ENCODE measurements around the gene CMKLR1.

The CMKLR1 gene, protein sequence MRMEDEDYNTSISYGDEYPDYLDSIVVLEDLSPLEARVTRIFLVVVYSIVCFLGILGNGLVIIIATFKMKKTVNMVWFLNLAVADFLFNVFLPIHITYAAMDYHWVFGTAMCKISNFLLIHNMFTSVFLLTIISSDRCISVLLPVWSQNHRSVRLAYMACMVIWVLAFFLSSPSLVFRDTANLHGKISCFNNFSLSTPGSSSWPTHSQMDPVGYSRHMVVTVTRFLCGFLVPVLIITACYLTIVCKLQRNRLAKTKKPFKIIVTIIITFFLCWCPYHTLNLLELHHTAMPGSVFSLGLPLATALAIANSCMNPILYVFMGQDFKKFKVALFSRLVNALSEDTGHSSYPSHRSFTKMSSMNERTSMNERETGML

DNA sequence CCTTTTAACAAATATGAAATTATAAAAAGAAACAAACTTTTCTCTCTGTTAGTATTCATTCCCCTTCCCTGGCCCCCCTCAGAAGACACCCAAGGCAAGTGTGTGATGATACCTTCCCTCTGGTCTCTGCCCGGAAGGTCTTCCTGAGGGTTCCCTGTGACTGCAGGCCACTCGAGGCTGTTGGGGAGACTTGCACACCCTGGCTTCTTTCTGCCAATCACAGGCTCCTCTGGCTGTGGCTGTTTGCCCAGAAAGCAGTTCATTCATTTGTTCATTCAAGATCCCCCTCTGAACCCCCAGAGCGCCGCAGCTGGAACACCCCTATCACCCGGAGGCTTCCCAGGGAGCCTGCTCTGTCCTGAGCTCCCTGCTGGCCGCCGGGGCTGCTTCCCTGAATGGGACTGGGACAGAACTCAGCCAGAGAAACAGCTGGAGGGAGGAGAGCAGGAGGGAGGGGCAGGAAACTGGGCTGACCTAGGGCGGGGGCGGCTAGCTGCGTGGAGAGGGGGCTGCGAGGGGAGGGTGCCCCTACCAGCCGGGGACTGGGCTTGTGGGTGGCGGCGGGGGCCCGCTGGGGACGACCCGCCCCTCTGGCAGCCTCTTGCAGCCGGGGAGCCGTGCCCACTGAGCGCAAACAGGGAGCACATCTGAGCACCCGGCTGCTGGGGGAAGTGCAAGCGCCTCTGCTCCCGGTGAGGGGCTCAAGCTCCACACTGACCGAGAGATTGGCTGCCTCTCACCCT, at the start of gene CMKLR1:
Gene CMKLR1, minus strand, starts transcription at position 397 of the 743 bp plus-strand sequence. CDS start 45,720 bp downstream, outside the sequence.
- no peak for DNase-seq

DNA sequence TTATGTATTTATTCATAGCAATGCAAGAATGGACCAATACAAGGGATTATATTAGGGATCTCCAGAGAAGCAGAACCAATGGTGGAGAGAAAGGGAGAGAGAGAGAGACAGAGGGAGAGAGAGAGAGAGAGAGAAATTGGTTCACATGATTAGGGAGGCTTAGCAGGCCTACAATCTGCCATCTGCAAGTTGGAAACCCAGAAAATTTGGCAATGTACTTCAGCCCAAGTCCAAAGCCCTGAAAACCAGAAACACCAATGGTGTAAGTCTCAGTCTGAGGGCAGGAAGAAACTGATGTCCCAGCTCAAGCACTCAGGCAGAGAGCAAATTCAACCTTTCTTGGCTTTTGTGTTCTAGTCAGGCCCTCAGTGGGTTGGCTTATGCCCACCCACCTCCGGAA, 48.7 kb upstream of the CMKLR1 start:
- no peak for DNase-seq

DNA sequence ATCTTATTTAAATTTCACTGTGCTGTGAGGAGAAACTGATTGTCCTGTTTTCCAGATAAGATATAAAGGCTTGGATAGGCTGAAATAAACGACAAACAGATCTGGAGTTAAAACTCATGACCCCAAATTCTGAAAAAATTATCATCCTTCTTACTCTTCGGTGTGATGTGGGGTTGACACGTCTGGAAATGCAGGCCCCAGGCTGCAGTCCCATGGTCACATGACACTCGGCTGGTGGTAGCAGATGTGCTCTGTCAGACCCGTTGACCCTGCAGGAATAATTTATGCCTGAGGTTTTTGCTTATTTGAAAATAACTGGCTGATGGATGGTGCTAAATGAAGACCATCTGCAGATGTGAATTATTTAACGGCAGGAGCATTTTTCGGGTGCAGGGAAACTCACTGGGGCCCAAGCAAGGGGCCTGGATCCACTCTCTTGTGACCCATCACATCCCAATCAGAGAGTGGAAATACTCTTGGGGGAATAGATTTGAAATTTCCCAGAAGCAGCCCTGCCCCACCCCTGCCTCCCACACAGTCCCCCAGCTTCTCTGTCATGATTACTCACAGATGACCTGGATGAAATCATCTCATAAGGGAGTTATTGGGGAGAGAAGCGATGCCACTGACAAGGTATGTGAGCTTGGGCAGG, 47.7 kb upstream of the CMKLR1 start:
- no peak for DNase-seq

DNA sequence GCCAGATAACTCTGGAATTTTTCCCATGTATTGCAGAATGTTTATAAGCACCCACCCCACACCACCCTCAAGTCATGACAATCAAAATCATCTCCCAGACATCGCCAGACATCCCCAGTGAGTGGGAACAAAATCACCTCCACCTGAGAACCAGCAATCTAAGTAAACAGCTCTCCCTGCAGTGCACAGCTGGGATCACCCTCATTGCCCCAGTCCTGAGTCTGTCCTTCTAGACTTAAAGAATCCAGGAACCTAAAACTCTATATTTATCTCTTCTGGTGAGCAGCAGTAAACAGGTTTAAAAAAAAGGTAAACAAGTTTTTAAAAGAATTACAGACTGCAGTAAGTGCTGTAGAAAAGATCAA, 43.3 kb upstream of the CMKLR1 start:
- no peak for DNase-seq

DNA sequence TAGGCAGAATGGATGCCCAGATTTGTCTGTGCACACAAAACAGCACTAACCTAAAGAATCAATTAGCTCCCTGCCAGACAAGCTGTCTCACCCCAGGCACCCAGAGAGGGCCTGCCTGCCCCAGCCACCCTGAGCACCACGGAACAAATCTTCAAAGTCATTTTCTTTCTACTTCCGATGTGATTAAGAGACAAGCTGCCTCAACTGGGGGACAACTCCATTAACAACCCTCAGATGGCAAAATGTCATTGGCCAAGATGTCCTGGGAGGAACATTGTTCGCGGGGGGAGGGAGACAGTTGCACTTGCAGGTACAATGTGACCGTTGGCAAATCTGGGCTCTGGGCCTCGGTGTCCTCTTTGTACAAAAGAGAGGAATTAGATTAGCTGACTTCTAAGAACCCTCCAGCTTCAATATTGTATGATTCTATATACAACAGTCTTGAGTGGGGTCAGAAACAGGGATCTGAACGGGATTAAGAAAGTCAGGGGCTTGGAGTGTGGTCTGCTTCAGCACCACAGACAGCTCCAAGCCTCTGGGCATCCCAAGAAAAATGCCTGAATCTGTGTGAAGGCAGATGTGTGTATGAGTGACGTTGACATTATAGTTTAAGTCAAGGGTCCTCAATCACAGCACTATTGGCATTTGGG, 42.8 kb upstream of the CMKLR1 start:
- no peak for DNase-seq

DNA sequence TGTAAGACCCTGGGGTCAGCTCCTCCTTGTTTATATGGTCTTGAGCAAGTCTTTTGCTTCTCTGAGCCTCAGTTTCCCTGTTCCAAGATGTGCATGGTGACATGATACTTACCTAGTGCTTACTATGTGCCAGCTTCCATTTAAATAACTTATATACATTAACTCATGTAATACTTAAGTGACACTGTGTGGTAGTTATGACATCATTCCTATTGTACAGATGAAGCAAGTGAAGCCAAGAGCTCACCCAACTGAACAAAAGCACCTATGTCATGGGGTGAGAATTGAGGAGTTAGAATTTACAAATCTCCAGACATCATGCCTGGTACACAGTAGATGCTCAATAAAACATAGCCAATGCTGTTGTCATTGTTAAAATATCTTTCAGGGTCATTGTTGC, 41.3 kb upstream of the CMKLR1 start:
- no peak for DNase-seq

DNA sequence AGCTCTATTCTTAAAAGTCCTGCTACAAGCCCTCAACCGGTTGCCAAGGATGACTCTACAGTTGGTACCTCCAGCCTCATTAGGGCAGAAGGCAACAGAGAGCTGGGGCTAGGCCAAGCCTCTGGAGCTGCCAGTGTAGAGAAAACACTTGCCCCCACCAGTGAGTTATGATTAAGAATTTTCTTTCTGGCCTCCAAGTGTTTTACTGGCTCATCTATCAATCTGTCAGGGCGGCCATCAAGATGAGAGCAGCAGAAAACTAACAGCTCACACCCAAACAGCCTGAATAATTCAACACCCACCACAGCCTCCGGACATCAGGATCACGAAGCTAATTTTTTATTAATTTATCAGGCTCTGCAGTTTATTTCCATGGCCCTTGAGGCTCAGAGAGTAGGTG, 40.7 kb upstream of the CMKLR1 start:
- no peak for DNase-seq

DNA sequence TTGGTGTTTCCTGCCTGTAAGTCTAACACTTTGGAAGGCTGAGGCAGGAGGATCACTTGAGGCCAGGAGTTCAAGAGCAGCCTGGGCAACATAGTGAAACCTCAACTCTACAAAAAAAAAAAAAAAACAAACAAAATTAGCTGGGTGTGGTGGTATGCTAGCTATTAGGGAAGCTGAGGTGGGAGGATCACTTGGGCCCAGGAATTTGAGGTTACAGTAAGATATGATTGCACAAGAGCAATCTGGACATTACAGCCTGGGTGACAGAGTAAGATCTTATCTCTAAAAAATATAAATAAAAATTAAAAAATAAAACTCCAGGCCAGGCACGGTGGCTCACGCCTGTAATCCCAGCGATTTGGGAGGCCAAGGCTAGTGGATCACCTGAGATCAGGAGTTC, 39.8 kb upstream of the CMKLR1 start:
- no peak for DNase-seq

DNA sequence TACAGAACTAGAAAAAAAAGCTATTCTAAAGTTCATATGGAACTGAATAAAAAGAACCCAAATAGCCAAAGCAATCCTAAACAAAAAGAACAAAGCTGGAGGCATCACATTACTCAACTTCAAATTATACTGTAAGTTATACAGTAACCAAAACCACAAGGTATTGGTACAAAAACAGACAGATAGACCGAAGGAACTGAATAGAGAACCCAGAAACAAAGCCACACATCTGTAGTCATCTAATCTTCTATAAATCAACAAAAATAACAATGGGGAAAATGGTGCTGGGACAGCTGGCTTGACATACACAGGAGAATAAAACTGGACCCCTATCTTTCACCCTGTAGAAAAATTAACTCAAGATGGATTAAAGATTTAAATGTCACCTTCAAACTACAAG, 38.1 kb upstream of the CMKLR1 start:
- no peak for DNase-seq

DNA sequence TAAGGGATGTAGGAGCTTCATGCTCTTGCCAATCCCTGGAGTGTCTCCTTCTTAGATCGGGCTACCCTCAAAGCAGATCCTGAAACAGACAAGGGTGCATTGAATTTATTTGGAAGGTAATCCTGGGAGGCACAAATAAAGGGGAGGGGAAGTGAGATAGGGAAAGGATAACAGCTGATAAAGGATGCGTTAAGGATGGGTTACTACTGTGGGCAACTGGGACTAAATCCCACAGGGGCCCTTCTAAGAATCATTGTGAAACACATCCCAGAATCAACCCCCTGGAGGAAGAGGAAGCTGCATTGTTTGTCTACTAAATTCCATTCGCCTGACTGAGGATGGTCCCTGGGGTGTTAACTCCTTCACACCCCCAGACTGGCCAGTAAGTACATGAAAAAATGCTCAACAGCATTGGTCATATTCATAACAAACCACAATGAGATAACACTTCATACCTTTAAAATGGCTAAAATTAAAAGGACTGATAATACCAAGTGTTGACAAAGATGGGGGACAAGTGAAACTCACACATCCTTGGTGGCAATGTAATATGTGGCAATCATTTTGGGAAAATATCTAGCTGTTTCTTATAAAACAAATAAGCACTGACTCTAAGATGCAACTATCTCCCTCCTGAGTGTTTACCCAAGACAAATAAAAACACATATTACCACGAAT, 37.0 kb upstream of the CMKLR1 start:
- DNase-seq = no peak

DNA sequence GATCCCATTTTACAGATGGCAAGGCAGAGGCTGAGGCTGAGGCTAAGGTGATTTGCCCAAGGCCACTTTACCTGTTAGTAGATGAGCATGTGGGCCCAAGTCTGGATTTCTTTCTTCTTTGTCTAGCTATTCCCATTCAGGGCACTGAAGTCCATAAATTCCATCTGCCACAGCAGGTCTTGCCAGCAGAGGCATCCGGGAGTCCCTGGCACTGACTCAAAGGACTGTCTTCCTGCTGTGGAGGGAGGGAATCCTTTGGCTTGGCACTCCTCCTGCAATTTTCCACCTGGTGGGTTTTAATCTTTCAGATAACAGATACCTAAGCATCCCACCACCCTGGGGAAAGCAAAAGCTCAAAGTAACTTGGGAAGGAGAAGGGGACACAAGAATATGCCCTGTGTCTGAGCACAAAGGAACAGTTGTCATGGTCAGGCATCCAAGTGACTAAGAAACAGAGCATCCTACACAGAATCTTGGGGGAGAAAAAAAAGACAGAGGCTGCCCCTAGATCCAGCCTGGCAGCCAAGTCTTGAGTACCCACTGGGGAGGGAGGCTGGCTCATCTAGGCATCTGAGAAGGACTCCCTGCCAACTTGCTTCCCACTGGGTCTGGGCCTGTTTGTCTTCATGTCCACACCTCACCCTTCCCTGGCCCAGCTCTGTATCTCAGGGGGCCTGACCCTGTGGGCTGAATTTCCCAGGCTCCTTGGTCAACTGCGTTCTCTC, 35.6 kb upstream of the CMKLR1 start:
- DNase-seq = no peak

DNA sequence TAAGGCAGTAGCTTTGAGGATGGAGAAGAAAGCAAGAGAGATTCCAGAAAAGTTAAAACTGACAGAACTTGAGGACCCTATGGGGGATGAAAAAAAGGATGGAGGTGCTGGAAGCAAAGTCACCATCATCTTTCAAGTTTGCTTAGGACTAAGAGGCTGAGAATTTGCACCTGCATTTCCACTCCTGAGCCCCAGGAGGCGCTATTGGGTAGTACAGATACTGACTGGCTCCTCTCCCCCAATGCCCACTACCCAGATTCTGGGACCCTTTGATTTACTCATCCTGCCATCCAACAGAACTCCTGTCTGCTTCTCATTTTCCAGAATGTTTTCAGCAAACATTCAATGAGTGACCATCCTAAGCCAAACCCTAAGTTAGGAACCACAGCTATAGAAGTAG, 34.0 kb upstream of the CMKLR1 start:
- DNase-seq = no peak

DNA sequence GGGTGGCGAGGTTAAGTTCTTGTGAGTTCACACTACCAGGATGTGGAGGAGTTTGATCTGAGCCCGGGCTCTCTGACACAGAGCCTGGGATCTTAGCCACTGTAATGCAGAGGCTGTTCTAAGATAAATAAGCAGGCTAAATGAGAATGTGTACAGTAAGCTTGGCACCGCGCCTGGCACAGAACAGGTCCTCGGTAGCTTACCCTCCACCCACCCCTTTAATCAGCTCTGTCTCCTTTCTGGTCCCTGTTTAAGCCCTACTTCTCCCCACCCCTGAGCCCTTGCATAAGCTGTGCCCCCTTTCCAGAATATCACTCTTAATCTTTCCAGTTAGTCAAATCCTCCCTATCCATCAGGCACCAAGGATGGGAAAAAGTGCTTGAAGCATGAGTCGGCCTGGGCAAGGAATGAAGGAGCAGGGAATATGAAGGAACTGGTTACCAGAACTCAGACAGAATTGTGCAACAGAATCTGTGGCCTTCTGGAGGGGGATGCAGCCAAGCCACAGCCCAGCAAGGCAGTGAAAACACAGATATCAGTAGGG, 32.8 kb upstream of the CMKLR1 start:
- no peak for DNase-seq

DNA sequence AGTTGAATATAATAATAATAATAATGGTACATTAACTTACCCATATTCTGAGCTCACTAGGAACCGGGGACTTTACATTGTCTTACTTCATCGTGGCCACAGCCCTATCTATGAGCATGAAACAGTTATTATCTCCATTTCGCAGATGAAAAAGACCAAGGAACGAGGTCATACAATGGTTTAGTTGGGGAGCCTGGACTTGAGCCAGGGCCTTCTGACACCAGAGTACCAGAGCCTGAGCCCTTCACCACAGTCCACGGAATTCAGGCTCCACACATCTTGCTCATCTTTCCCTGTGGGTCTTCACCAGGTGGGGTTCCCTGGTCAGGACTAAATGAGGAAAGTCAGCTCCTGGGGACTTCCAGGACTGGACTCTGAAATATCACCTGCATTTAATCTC, 31.3 kb upstream of the CMKLR1 start:
- DNase-seq = no peak

DNA sequence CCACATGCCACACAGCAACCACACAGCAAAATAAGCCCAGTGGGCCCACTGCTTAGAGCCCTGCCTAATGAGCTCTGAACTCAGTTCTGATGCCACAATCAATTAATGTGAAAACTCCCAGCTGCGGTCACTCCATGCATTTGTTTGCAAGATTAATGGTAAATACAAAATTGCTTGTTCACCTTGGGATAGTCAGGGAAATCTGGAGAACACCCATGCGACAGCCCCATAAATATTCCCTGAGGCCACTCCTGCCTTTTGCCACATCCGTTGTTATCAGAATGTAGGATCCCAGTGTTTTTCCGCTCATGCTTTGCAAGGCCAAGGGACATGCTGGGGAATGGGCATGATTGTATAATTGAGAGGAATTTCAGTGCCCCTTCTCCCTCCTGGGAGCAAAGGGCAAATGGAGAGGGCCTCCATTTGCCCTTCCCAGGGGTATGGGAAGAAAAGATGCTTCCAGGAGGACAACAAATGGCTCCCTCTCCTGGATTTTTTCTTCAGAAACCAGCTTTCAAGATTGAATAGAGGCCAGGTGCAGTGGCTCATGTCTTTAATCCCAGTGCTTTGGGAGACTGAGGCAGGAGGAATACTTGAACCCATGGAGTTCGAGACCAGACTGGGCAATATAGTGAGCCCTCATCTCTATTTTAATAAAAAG, 30.8 kb upstream of the CMKLR1 start:
- DNase-seq = no peak

DNA sequence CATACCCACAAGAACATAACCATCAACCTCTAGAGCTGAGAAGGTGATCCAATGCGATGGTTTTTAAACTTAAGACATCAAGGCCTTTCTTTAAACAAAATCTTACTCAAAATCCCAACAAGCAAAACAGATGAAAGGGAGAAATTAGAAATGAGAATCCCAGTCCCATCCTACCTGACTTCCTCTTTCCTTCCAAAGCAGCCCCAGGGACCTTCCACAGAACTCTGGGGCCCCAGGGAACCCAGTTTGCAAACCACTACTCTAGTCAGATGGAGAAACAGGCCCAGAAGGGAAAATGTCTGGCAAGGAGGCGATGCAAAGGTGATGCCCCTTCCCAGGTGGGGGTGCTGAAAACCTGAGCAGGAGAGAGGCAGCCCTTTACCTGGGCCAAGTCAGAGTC, 29.0 kb upstream of the CMKLR1 start:
- no peak for DNase-seq

DNA sequence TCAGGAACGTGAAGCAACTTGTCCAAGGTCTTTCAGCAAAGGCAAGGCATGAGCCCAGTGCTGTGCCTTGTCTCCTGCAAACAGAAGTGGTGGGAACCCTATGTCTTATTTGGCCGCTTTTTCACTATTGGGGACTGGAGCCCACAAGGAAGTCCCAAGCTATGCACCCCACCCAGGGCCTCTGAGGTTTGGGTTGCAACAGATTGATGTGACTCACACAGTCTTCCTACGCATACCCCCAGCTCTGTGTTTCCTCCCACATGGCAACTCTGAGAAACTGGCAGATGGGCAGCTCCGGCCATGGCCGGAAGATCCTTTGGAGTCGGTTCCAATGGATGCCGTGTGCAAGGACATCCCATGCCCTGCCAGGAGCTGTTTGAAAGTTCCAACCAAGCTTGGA, 28.3 kb upstream of the CMKLR1 start:
- DNase-seq = no peak

DNA sequence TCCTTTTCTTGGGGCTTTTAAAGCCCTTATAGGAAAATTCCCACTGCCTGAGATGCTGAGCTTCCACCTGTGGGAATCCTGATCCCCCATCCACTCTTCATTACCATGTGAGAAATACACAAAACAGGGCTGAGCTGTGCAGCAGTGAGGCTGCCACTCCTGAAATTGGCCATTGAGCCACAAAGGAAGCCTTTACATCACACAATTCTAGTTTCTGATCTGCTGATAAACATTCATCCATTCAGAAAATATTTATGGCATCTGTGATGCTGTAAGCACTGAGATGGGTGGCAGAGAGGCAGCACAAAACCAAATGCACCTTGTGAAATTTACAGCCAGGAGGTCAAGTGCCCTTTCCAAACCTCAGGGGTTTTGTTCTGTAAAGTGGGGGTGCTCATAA, 26.2 kb upstream of the CMKLR1 start:
- DNase-seq = no peak

DNA sequence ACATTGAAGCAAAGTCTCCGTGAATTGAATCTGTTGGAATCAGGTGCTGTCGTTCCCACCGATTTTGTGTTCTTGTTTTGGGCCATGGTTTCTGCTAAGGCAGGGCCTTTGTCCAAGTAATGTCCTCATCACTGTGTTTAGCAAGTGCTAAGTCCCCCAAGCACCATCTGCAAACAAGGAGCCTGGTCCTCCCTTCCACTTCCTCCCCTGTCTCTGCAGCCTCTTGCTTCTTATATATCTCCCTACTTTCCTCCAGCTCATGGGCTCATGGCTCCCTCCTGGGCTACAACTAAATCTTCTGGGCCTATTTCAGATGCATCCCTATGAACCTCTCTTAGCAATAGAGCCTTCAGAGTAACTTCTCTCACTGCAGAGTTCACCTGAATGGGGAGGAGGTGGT, 25.8 kb upstream of the CMKLR1 start:
- no peak for DNase-seq

DNA sequence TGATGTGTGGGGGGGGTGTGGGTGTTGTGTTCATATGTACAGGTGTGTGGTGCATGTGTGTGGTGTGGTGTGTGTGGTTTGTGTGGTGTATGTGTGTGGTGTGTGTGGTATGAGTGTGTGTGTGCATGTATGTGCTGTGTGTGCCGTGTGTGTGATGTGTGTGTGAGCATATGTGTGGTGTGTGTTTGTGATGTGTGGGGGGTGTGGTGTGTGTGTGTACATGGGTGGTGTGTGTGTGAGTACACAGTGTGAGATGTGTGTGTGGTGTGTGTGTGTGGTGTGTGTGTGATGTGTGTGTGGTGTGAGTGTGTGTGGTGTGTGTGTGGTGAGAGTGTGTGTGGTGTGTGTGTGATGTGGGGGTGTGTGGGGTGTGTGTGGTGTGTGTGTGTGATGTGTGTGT, 24.5 kb upstream of the CMKLR1 start:
- DNase-seq = no peak

DNA sequence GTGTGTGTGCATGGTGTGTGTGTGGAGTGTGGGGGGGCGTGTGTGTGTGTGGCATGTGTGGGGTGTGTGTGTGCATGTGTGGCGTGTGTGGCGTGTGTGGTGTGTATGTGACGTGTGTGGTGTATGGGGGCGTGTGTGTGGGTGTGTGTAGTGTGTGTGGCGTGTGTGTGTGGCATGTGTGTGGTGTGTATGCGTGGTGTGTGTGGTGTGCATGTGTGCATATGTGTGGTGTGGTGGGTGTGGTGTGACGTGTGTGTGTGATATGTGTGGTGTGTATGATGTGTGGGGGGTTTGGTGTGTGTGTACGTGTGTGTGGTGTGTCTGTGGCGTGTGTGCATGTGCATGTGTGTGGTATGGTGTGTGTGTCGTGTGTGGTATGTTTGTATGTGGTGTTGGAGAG, 24.1 kb upstream of the CMKLR1 start:
- no peak for DNase-seq
